ENCODE measurements around the gene ESPN. TPM values are rescaled to one million over a fixed set of nuclear protein-coding genes. Genes with fewer than 3 reads are reported as not detected.

The ESPN gene, protein sequence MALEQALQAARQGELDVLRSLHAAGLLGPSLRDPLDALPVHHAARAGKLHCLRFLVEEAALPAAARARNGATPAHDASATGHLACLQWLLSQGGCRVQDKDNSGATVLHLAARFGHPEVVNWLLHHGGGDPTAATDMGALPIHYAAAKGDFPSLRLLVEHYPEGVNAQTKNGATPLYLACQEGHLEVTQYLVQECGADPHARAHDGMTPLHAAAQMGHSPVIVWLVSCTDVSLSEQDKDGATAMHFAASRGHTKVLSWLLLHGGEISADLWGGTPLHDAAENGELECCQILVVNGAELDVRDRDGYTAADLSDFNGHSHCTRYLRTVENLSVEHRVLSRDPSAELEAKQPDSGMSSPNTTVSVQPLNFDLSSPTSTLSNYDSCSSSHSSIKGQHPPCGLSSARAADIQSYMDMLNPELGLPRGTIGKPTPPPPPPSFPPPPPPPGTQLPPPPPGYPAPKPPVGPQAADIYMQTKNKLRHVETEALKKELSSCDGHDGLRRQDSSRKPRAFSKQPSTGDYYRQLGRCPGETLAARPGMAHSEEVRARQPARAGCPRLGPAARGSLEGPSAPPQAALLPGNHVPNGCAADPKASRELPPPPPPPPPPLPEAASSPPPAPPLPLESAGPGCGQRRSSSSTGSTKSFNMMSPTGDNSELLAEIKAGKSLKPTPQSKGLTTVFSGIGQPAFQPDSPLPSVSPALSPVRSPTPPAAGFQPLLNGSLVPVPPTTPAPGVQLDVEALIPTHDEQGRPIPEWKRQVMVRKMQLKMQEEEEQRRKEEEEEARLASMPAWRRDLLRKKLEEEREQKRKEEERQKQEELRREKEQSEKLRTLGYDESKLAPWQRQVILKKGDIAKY
- total RNA-seq, result 1 to 10 TPM in 3 of 4 donors, under 1 TPM in 1; 0.60 to 6.1 (median 1.7) TPM

DNA sequence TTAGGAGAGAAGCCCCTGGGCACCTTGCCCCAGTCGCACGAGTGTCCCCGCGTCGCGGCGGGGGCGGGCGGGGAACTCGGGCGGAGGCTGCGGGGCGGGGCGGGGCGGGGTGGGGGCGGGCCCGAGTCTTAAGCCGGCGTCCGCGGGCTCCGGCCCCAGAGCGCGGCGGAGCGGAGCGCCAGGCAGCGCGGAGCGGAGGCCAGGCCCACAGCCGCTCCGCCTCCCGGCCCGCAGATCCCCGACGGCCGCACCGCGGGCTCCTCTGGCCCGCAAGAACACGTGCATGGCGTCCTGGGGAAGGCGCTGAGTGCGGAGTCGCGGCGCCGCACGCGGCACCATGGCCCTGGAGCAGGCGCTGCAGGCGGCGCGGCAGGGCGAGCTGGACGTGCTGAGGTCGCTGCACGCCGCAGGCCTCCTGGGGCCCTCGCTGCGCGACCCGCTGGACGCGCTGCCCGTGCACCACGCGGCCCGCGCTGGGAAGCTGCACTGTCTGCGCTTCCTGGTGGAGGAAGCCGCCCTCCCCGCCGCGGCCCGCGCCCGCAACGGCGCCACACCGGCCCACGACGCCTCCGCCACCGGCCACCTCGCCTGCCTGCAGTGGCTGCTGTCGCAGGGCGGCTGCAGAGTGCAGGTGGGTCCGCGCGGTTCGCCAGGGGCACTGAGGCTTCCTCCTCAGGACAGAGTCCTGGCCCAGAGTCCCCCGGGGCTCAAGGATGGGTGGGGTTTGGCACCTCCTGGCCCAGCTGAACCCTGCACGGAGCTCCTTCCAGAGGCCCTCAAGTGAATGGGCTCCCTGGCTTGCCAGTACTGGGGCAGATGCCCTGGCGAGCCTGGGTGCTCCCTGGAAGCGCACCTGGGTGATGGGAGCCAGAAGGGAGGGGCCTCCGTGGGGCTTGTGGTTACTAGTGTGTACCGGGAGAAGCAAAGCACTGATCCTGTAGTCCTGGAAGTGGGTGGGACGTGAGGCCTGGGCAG, at the start of gene ESPN:
TSS of gene ESPN (plus strand) at position 158 of the 975 bp plus-strand sequence. CDS start at position 338, 180 bp downstream.
- DNase-seq (ENCODE audit: low spot score in 2 of 2), result no peak
- Histone ChIP-seq H3K36me3 (no peaks in the 10 kb centered on the region), H3K27me3 (peaks cover 0 to 96% of the 10 kb centered on the region in 2 donors), H3K9me3 (no peaks in the 10 kb centered on the region), H3K4me3 (peak within 1 kb of the TSS in 1 of 4 donors; percentile 13), H3K27ac (no peak within 1 kb of the TSS), H3K4me1 (peaks cover 0 to 38% (median 16%) of the 10 kb centered on the region in 4 donors)
- WGBS, 2 donors, result 29 to 38% methylated on average over 11 of the region's 99 CpGs
- TF ChIP-seq EP300 (IDR thresholded peaks at IDR 0.05) (no peak), POLR2A (IDR thresholded peaks at IDR 0.05) (no peak)
- TF ChIP-seq, protein P1, sequence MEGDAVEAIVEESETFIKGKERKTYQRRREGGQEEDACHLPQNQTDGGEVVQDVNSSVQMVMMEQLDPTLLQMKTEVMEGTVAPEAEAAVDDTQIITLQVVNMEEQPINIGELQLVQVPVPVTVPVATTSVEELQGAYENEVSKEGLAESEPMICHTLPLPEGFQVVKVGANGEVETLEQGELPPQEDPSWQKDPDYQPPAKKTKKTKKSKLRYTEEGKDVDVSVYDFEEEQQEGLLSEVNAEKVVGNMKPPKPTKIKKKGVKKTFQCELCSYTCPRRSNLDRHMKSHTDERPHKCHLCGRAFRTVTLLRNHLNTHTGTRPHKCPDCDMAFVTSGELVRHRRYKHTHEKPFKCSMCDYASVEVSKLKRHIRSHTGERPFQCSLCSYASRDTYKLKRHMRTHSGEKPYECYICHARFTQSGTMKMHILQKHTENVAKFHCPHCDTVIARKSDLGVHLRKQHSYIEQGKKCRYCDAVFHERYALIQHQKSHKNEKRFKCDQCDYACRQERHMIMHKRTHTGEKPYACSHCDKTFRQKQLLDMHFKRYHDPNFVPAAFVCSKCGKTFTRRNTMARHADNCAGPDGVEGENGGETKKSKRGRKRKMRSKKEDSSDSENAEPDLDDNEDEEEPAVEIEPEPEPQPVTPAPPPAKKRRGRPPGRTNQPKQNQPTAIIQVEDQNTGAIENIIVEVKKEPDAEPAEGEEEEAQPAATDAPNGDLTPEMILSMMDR (IDR thresholded peaks at IDR 0.05), result no peak

DNA sequence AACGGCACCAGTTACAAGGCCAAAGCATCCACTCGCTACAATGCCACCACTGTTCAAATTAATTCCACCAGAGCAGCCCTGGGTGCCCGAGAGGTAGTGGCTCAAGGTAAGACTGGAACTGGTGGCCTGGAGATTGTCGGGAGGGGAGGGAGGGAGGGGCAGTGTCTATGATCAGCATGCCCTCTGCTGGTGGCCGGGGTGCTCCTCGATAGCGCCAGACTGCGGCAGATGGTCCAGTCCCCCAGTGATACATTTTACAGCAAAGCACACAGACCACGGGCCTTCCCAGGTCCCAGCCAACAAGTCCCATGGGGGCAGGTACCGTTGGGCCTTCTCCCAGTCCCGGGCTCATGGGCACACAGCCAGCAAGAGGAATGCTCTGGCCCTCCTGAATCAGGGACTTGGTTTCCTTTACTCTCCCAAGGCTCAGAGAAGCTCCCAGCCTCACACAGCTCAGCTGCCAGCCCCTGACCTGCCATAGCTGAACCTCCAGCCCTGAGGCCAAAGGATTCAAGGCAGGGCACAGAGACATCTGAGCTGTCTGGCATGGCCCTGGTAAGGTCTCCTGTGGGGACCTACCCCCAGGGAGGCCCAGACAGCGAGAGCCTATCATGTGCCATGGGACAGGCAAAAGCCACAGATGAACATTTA, 46.4 kb upstream of the ESPN start:
- H3K36me3 ChIP-seq, result no peaks in the 10 kb centered on the region
- TF ChIP-seq POLR2A (IDR thresholded peaks at IDR 0.05), result no peak
- TF ChIP-seq EP300 (IDR thresholded peaks at IDR 0.05), result no peak
- TF ChIP-seq, protein P1 (IDR thresholded peaks at IDR 0.05), result no peak
- no peaks in the 10 kb centered on the region for H3K27me3 ChIP-seq
- H3K4me3 ChIP-seq, result no peak overlapping the region
- WGBS, 2 donors, result 67 to 72% methylated on average over 7 to 10 of the region's 12 CpGs
- no peak for DNase-seq (ENCODE audit: low spot score in 2 of 2)
- H3K27ac ChIP-seq, result no peak overlapping the region
- no peaks in the 10 kb centered on the region for H3K4me1 ChIP-seq
- peaks cover 0 to 8% (median 0%) of the 10 kb centered on the region in 4 donors for H3K9me3 ChIP-seq

DNA sequence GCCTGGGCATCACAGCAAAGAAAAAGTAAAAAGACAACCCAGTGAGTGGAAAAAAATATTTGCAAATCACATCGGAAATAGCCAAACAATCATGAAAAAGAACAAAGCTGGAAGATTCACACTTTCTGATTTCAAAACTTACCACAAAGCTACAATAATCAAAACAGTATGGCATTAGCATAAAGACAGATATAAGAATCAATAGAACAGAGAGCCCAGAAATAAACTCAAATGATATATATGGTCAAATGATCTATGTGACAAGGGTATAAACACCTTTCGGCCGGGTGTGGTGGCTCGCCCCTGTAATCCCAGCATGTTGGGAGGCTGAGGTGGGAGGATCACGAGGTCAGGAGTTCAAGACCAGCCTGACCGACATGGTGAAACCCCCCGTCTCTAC, 44.5 kb upstream of the ESPN start:
- Histone ChIP-seq H3K36me3 (no peaks in the 10 kb centered on the region), H3K9me3 (peaks cover 0 to 8% (median 0%) of the 10 kb centered on the region in 4 donors), H3K4me3 (no peak overlapping the region), H3K4me1 (no peaks in the 10 kb centered on the region), H3K27me3 (no peaks in the 10 kb centered on the region), H3K27ac (no peak overlapping the region)
- 93 to 95% methylated on average over 7 of the region's 7 CpGs for WGBS, 2 donors
- TF ChIP-seq POLR2A (IDR thresholded peaks at IDR 0.05) (no peak), EP300 (IDR thresholded peaks at IDR 0.05) (no peak)
- TF ChIP-seq, protein P1 (IDR thresholded peaks at IDR 0.05), result no peak
- DNase-seq (ENCODE audit: low spot score in 2 of 2), result no peak

DNA sequence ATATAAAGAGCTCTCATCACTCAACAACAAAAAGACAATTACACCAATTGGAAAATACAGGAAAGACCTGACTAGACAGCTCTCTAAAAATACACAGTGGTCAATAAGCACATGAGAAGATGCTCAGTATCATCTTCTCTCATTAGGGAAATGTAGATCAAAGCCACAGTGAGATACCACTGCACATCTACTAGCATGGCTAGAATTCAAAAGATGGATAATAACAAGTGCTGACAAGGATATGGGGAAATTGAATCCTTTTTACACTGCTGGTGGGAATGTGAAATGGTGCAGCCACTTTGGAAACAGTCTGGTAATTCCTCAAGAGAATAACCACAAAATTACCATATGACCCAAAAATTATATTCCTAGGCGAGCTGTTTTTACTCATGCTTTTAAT, 40.4 kb upstream of the ESPN start:
- Histone ChIP-seq H3K36me3 (no peaks in the 10 kb centered on the region), H3K9me3 (peaks cover 0 to 8% (median 0%) of the 10 kb centered on the region in 4 donors), H3K27ac (no peak overlapping the region)

More for the DNA sequence above, 40.4 kb upstream of the ESPN start:
- TF ChIP-seq POLR2A (IDR thresholded peaks at IDR 0.05) (no peak), EP300 (IDR thresholded peaks at IDR 0.05) (no peak)
- TF ChIP-seq, protein P1 (IDR thresholded peaks at IDR 0.05), result no peak
- peaks cover 0 to 7% (median 2%) of the 10 kb centered on the region in 4 donors for H3K4me1 ChIP-seq
- no peaks in the 10 kb centered on the region for H3K27me3 ChIP-seq
- DNase-seq (ENCODE audit: low spot score in 2 of 2), result no peak
- WGBS, 2 donors, result 97 to 100% methylated on average over 1 of the region's 1 CpG
- H3K4me3 ChIP-seq, result no peak overlapping the region
